K562 (cell line): Measurements from ENCODE around the gene PDE4A. TPM values are rescaled to one million over a fixed set of nuclear protein-coding genes. Genes with fewer than 3 reads are reported as not detected.

Experiments used
- CXXC5 ChIP-seq: fragments of 250-450 bp; sonication (Bioruptor Pico); IDR thresholded peaks from 2 replicates; pipeline ENCODE4 v1.8.0; 2022; ENCODE audit warnings: inconsistent platforms, mild to moderate bottlenecking, moderate library complexity
- EHMT2 ChIP-seq: fragments of 450-650 bp; IDR thresholded peaks from 2 replicates; pipeline ENCODE4 v1.6.1; 2018; ENCODE audit warnings: antibody characterized with exemption
- FOXA1 ChIP-seq: fragments of 450-650 bp; IDR thresholded peaks from 2 replicates; pipeline ENCODE4 v1.6.1; 2016; ENCODE audit warnings: mild to moderate bottlenecking, borderline replicate concordance
- FOXP4 ChIP-seq: sonication (generic); formaldehyde crosslinking; IDR thresholded peaks from 2 replicates; pipeline ENCODE4 v1.8.0; 2022; ENCODE audit warnings: mild to moderate bottlenecking, missing genetic modification reagents, borderline replicate concordance
- HDAC8 ChIP-seq: fragments of 450-650 bp; IDR thresholded peaks from 2 replicates; pipeline ENCODE4 v1.6.1; 2016; ENCODE audit warnings: mild to moderate bottlenecking, missing genetic modification characterization, moderate library complexity, missing compliant biosample characterization
- HDGF ChIP-seq: fragments of 450-650 bp; IDR thresholded peaks from 2 replicates; pipeline ENCODE4 v1.6.1; 2016
- IRF9 ChIP-seq: fragments of 450-650 bp; IDR thresholded peaks from 2 replicates; pipeline ENCODE4 v1.6.1; 2016; ENCODE audit warnings: missing biosample characterization, missing genetic modification characterization
- KLF1 ChIP-seq: fragments of 450-650 bp; IDR thresholded peaks from 2 replicates; pipeline ENCODE4 v1.6.1; 2016; ENCODE audit warnings: missing genetic modification characterization, missing compliant biosample characterization
- MCM3 ChIP-seq: fragments of 450-650 bp; IDR thresholded peaks from 2 replicates; pipeline ENCODE4 v1.6.1; 2016
- PATZ1 ChIP-seq: fragments of 250-450 bp; sonication (Bioruptor Pico); IDR thresholded peaks from 2 replicates; pipeline ENCODE4 v1.5.0; 2020; ENCODE audit warnings: mild to moderate bottlenecking, borderline replicate concordance
- RBM39 ChIP-seq: fragments of 200-400 bp; formaldehyde crosslinking; optimal IDR thresholded peaks from 2 replicates; pipeline ENCODE3; 2018; ENCODE audit warnings: low read depth, low read length
- SIRT6 ChIP-seq: IDR thresholded peaks from one replicate; pipeline ENCODE4 v1.6.1; 2012; ENCODE audit warnings: low read depth, mild to moderate bottlenecking, control low read depth, inconsistent platforms, low read length, moderate library complexity
- SMARCA4 ChIP-seq: fragments of 450-650 bp; IDR thresholded peaks from 2 replicates; pipeline ENCODE4 v1.6.1; 2016
- XRCC3 ChIP-seq: fragments of 450-650 bp; IDR thresholded peaks from 2 replicates; pipeline ENCODE4 v1.6.1; 2017; ENCODE audit warnings: mild to moderate bottlenecking, moderate library complexity
- YY1 ChIP-seq, 3 experiments: IDR thresholded peaks; 2 replicates each; pipeline ENCODE4 v1.6.1; 2011; ENCODE audit warnings: low read length in 2 of 3, mild to moderate bottlenecking in 2 of 3, moderate library complexity in 2 of 3, borderline replicate concordance in 1 of 3, control low read depth in 1 of 3, low read depth in 1 of 3; ENCODE audit not compliant: insufficient read depth in 3 of 3, insufficient replicate concordance in 2 of 3, control insufficient read depth in 1 of 3, insufficient read length in 1 of 3; ENCODE audit errors: extremely low read depth in 1 of 3
- ZBTB12 ChIP-seq: fragments of 250-450 bp; sonication (Bioruptor Pico); IDR thresholded peaks from 2 replicates; pipeline ENCODE4 v1.4.0; 2020
- ZNF224 ChIP-seq: sonication (generic); formaldehyde crosslinking; IDR thresholded peaks from 2 replicates; pipeline ENCODE4 v1.8.0; 2022; ENCODE audit warnings: mild to moderate bottlenecking, missing genetic modification reagents
- ZNF277 ChIP-seq: fragments of 250-450 bp; sonication (Bioruptor Pico); IDR thresholded peaks from 2 replicates; pipeline ENCODE4 v1.8.0; 2022; ENCODE audit warnings: inconsistent platforms, mild to moderate bottlenecking, moderate library complexity, borderline replicate concordance
- ZNF408 ChIP-seq: fragments of 250-450 bp; sonication (Bioruptor Pico); IDR thresholded peaks from 2 replicates; pipeline ENCODE4 v1.4.0; 2020; ENCODE audit warnings: low read depth, mild to moderate bottlenecking, moderate library complexity
- polyA plus RNA-seq, 8 experiments: library from polyadenylated mRNA; depleted of rRNA in 4 of 8; stranded (reverse) in 5 of 8; unstranded in 3 of 8; fragments of >200 nt; fragmentation: Nextera tagmentation in 2 of 8; fragmentation: Illumina TruSeq in 1 of 8; extraction: Ambion mirVana in 2 of 8; extraction: Trizol in 1 of 8; gene quantifications; 2 replicates each; pipeline versions ENCODE4 v1.2.1 to v1.2.3, GENCODE V29; 2011 to 2014; ENCODE audit warnings: inconsistent platforms in 1 of 8, missing spikeins in 1 of 8
- total RNA-seq, 7 experiments: library from RNA; depleted of rRNA in 6 of 7; stranded (reverse); fragments of >200 nt in 6 of 7; fragmentation: Illumina TruSeq in 2 of 7; extraction: Trizol in 2 of 7; gene quantifications; 2 replicates each; pipeline versions ENCODE4 v1.2.1 to v1.2.3, GENCODE V29; 2011 to 2021; ENCODE audit warnings: low replicate concordance in 1 of 7

The PDE4A gene
- total and polyA plus RNA-seq, 9 of the 15 experiments (the other 6 are each of a cell fraction or from before 2014, with no cell fraction given) = 0.66 to 26.9 (median 4.6) TPM

GRCh38 chr19:10428996-10429381 lies 8.7 kb downstream of the PDE4A start (continued):
- TF ChIP-seq PATZ1 (CRISPR knock-in tag) (no peak), ZBTB12 (CRISPR knock-in tag) (no peak), RBM39 (no peak), MCM3 (no peak), HDGF (peak; percentile 24; the same call in 1 of the 2 replicates), FOXP4 (CRISPR knock-in tag) (no peak), HDAC8 (tag) (no peak), CXXC5 (CRISPR knock-in tag) (no peak), EHMT2 (peak; percentile 60; the same call in 1 of the 2 replicates), IRF9 (tag) (no peak), KLF1 (tag) (no peak), YY1 (IDR thresholded peaks at IDR 0.05; ENCODE audit: borderline replicate concordance in 1 of 3, control insufficient read depth in 1 of 3, extremely low read depth in 1 of 3, insufficient read depth in 3 of 3, insufficient read length in 1 of 3, insufficient replicate concordance in 2 of 3, low read depth in 1 of 3, low read length in 2 of 3) (no peak), ZNF277 (CRISPR knock-in tag) (no peak), XRCC3 (no peak), ZNF224 (CRISPR knock-in tag) (no peak), SMARCA4 (peak; percentile 52; the same call in 1 of the 2 replicates), SIRT6 (no peak), FOXA1 (no peak), ZNF408 (CRISPR knock-in tag) (no peak)
